ENCODE results near the gene MMP14. TPM values are rescaled to one million over a fixed set of nuclear protein-coding genes. Genes with fewer than 3 reads are reported as not detected.

Gene MMP14
- total RNA-seq, 1 experiment from 2014 or later: 57.2 TPM

GRCh38 chr14:22875003-22875747 is 38.8 kb downstream of the MMP14 start:
- no TSS peak for BruUV-seq (replicated peaks)
- CTCF ChIA-PET: no interaction called here
- Histone ChIP-seq H3K27me3 (replicated peaks; ENCODE audit: control insufficient read depth, insufficient read depth, low read length) (no peaks in the 10 kb centered on the region), H3K4me3 (ENCODE audit: low read depth, low read length) (no peak overlapping the region), H3K36me3 (ENCODE audit: control insufficient read depth, insufficient read depth, low read length) (peaks cover 7% of the 10 kb centered on the region), H3K9me3 (no peaks in the 10 kb centered on the region), H3K4me1 (peaks cover 20% of the 10 kb centered on the region)
- POLR2A ChIA-PET: no interaction called here
- Mint-ChIP-seq H3K27ac (ENCODE audit: unreplicated experiment) (no peak overlapping the region), H3K9me3 (ENCODE audit: unreplicated experiment) (no peaks in the 10 kb centered on the region), H3K27me3 (ENCODE audit: insufficient read depth, unreplicated experiment) (no peaks in the 10 kb centered on the region), H3K36me3 (ENCODE audit: insufficient read depth, unreplicated experiment) (peaks cover 19% of the 10 kb centered on the region), H3K4me3 (ENCODE audit: unreplicated experiment) (no peak overlapping the region), H3K4me1 (ENCODE audit: low read depth, unreplicated experiment) (peaks cover 20% of the 10 kb centered on the region)
- no peak for DNase-seq
- intact Hi-C loops (cut with micrococcal nuclease; ENCODE audit: unreplicated experiment): no loop called here
- TF ChIP-seq, protein P1, sequence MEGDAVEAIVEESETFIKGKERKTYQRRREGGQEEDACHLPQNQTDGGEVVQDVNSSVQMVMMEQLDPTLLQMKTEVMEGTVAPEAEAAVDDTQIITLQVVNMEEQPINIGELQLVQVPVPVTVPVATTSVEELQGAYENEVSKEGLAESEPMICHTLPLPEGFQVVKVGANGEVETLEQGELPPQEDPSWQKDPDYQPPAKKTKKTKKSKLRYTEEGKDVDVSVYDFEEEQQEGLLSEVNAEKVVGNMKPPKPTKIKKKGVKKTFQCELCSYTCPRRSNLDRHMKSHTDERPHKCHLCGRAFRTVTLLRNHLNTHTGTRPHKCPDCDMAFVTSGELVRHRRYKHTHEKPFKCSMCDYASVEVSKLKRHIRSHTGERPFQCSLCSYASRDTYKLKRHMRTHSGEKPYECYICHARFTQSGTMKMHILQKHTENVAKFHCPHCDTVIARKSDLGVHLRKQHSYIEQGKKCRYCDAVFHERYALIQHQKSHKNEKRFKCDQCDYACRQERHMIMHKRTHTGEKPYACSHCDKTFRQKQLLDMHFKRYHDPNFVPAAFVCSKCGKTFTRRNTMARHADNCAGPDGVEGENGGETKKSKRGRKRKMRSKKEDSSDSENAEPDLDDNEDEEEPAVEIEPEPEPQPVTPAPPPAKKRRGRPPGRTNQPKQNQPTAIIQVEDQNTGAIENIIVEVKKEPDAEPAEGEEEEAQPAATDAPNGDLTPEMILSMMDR (IDR thresholded peaks at IDR 0.05; ENCODE audit: insufficient read depth in 1 of 2, low read depth in 1 of 2, low read length in 1 of 2, severe bottlenecking in 1 of 2, unreplicated experiment in 1 of 2): no peak

GRCh38 chr14:22875748-22876319 is 39.4 kb downstream of the MMP14 start:
- H3K9me3 ChIP-seq: no peaks in the 10 kb centered on the region
- H3K36me3 ChIP-seq (ENCODE audit: control insufficient read depth, insufficient read depth, low read length): peaks cover 7% of the 10 kb centered on the region
- ChIA-PET CTCF (no interaction called here), POLR2A (no interaction called here)
- H3K4me1 Mint-ChIP-seq (ENCODE audit: low read depth, unreplicated experiment): peaks cover 20% of the 10 kb centered on the region
- peaks cover 13% of the 10 kb centered on the region for H3K4me1 ChIP-seq
- intact Hi-C loops (cut with micrococcal nuclease; ENCODE audit: unreplicated experiment): no loop called here
- no peaks in the 10 kb centered on the region for H3K27me3 Mint-ChIP-seq (ENCODE audit: insufficient read depth, unreplicated experiment)
- H3K36me3 Mint-ChIP-seq (ENCODE audit: insufficient read depth, unreplicated experiment): peaks cover 19% of the 10 kb centered on the region
- BruUV-seq (replicated peaks): no TSS peak
- DNase-seq: no peak
- TF ChIP-seq, protein P1 (IDR thresholded peaks at IDR 0.05; ENCODE audit: insufficient read depth in 1 of 2, low read depth in 1 of 2, low read length in 1 of 2, severe bottlenecking in 1 of 2, unreplicated experiment in 1 of 2): no peak
- H3K9me3 Mint-ChIP-seq (ENCODE audit: unreplicated experiment): no peaks in the 10 kb centered on the region
- H3K27ac Mint-ChIP-seq (ENCODE audit: unreplicated experiment): no peak overlapping the region
- no peak overlapping the region for H3K4me3 Mint-ChIP-seq (ENCODE audit: unreplicated experiment)
- no peaks in the 10 kb centered on the region for H3K27me3 ChIP-seq (replicated peaks; ENCODE audit: control insufficient read depth, insufficient read depth, low read length)
- no peak overlapping the region for H3K4me3 ChIP-seq (ENCODE audit: low read depth, low read length)

DNA sequence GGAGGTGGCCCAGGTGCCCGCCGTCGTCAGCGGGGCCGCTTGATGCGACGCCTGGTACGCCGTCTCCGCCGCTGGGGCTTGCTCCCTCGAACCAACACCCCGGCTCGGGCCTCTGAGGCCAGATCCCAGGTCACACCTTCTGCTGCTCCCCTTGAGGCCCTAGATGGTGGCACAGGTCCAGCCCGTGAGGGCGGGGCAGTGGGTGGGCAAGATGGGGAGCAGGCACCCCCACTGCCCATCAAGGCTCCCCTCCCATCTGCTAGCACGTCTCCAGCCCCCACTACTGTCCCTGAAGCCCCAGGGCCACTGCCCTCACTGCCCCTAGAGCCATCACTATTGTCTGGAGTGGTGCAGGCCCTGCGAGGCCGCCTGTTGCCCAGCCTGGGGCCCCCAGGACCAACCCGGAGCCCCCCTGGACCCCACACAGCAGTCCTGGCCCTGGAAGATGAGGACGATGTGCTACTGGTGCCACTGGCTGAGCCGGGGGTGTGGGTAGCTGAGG is 40.7 kb downstream of the MMP14 start:
- Mint-ChIP-seq H3K27ac (ENCODE audit: unreplicated experiment) (no peak overlapping the region), H3K36me3 (ENCODE audit: insufficient read depth, unreplicated experiment) (peaks cover 14% of the 10 kb centered on the region)
- H3K36me3 ChIP-seq (ENCODE audit: control insufficient read depth, insufficient read depth, low read length): peaks cover 7% of the 10 kb centered on the region

More for the DNA sequence above, 40.7 kb downstream of the MMP14 start:
- Histone ChIP-seq H3K9me3 (no peaks in the 10 kb centered on the region), H3K27me3 (replicated peaks; ENCODE audit: control insufficient read depth, insufficient read depth, low read length) (no peaks in the 10 kb centered on the region), H3K4me1 (peaks cover 11% of the 10 kb centered on the region; the same call in 1 of the 2 replicates), H3K4me3 (ENCODE audit: low read depth, low read length) (no peak overlapping the region)
- Mint-ChIP-seq H3K4me1 (ENCODE audit: low read depth, unreplicated experiment) (peaks cover 20% of the 10 kb centered on the region), H3K4me3 (ENCODE audit: unreplicated experiment) (no peak overlapping the region), H3K9me3 (ENCODE audit: unreplicated experiment) (no peaks in the 10 kb centered on the region), H3K27me3 (ENCODE audit: insufficient read depth, unreplicated experiment) (no peaks in the 10 kb centered on the region)
- POLR2A ChIA-PET: no interaction called here
- DNase-seq: no peak
- BruUV-seq (replicated peaks): no TSS peak
- TF ChIP-seq, protein P1 (IDR thresholded peaks at IDR 0.05; ENCODE audit: insufficient read depth in 1 of 2, low read depth in 1 of 2, low read length in 1 of 2, severe bottlenecking in 1 of 2, unreplicated experiment in 1 of 2): no peak
- intact Hi-C loops (cut with micrococcal nuclease; ENCODE audit: unreplicated experiment): no loop called here
- CTCF ChIA-PET: no interaction called here

All from Caco-2 (cell line).